Ishikawa (cell line): ENCODE data around the gene SPRY2.

ENCODE experiments used
- EGR1 ChIP-seq: IDR thresholded peaks from 2 replicates; pipeline ENCODE4 v1.6.1; 2012
- EP300 ChIP-seq: IDR thresholded peaks from 2 replicates; pipeline ENCODE4 v1.6.1; 2012; ENCODE audit warnings: borderline replicate concordance
- RAD21 ChIP-seq: IDR thresholded peaks from 2 replicates; pipeline ENCODE4 v1.6.1; 2012; ENCODE audit warnings: low read depth
- TAF1 ChIP-seq: IDR thresholded peaks from 2 replicates; pipeline ENCODE4 v1.6.1; 2012; ENCODE audit warnings: low read depth, mild to moderate bottlenecking
- USF1 ChIP-seq: IDR thresholded peaks from 2 replicates; pipeline ENCODE4 v1.6.1; 2012

GRCh38 chr13:80374901-80375300 lies 34.0 kb upstream of the SPRY2 start:
- TF ChIP-seq EP300 (no peak), TAF1 (no peak), RAD21 (no peak), EGR1 (no peak), USF1 (no peak)
